Activated naive CD4-positive, alpha-beta T cell treated with anti-CD3 and anti-CD28 coated beads, Interleukin-2, amount 50 U/mL, for 16 hours (primary cell): ENCODE results near the gene ENPP3.
"Not testable (repeated sequence)": the region's sequence is repeated elsewhere in the genome, so short reads cannot be mapped to it uniquely, and the experiment has no call there.

Source experiments
- DNase-seq: peaks from one replicate; pipeline ENCODE4 v3.0.0-alpha.2; 2020

The ENPP3 gene

DNA sequence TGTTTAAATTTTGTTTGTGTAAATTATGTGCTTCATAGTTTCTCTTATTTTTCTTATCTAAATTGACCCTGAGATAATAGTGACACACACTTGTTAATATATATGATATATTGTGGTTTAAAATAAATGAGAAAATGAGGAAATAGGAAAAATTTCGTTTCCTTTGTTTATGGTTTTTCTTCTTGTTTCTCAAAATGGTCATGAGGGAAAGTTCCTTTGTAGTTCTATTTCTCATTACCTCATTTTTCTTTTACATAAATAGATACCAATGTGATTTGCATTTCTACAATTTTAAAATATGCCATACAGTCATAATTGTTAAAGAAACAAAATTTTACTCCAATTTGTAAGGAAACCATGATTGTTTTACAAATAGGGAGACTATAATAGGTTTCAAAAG, 54.9 kb downstream of the ENPP3 start:
- no peak for DNase-seq

DNA sequence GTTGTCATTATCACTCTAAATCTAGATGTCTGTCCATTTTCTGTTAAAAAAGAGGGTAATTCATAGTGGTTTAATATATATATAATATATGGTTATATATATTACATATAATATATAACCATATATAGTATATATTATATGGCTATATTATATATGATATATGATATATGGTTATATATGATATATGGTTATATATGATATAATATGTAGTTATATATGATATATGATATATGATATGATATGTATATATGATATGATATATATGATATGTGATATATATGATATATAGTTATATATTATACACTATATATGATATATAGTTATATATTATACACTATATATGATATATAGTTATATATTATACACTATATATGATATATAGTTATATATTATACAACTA, 55.5 kb downstream of the ENPP3 start:
- no peak for DNase-seq

DNA sequence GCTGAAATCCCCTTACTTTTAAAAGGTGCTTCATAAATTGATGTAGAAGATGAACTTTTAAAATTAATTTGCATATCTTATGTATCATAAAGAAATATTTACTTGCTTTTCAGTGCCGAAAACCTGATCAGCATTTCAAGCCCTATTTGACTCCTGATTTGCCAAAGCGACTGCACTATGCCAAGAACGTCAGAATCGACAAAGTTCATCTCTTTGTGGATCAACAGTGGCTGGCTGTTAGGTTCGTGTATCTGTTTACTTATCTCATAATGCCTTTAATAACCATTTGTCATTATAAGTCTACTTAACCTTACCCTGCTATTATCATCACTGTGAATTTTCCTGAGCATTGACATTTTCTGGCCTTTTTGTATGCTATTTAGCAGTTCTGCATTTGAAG, 56.3 kb downstream of the ENPP3 start:
- no peak for DNase-seq

DNA sequence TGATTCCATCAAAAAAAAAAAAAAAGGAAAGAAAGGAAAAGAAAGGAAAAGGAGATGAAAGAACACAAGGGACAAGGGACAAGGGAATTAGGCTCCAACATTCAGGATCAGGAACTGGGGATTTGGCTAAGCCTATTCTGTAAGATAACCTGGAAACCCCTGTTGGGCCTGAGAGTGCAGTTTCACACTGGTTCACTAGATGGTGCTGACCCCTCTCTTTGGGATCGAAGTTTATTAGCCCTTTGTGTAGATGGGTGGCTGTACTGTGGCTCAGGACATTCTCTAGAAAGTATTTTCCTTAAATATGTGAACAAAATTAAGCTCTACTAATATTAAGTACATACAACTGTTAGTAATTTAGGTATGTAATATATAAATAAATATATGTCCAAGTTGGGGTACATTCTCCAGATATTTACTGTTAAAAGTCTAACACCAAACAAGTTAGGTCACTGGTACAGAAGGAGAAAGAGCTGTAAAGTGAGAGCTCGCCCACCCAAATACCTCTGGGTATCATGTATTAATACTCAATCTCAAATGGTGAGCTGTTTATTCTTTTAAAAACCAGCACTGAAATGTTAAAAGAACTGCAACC, 57.8 kb downstream of the ENPP3 start:
- no peak for DNase-seq

- DNase-seq = no peak
These were observed 59.9 kb downstream of the ENPP3 start for GRCh38 chr6:131696956-131697355.

- not testable (repeated sequence) for DNase-seq
These were observed 63.7 kb downstream of the ENPP3 start for GRCh38 chr6:131700851-131701250.

- DNase-seq = not testable (repeated sequence)
These were observed 66.8 kb downstream of the ENPP3 start for GRCh38 chr6:131703905-131704304.

GRCh38 chr6:131710917-131711316, 73.8 kb downstream of the ENPP3 start, which contains the start of gene CTAGE9:
Gene CTAGE9 (minus strand): TSS chr6:131711017. CDS start chr6:131711017, 0 bp downstream.
- not testable (repeated sequence) for DNase-seq

GRCh38 chr6:131715567-131715966, 78.5 kb downstream of the ENPP3 start:
- DNase-seq = not testable (repeated sequence)

- no peak for DNase-seq
These were observed 80.9 kb downstream of the ENPP3 start for GRCh38 chr6:131717836-131718542.

GRCh38 chr6:131721161-131721560, 84.1 kb downstream of the ENPP3 start:
- no peak for DNase-seq

GRCh38 chr6:131724114-131724513, 87.0 kb downstream of the ENPP3 start:
- DNase-seq = no peak

DNA sequence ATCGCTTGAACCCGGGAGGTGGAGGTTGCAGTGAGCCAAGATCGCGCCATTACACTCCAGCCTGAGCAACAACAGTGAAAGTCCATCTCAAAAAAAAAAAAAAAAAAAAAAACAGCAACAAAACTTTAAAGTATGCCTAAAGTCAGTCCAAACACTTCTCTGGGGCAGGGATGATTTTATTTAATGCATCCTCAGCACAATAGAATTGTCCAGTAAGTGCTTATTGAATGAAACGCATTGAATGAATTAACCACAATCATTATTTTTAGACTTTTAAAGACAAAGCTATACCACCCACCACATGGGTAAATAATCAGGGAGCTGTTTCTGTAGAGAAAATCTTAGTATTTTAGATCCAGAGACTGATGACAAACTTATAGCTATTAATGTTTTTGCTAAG, 90.4 kb downstream of the ENPP3 start:
- no peak for DNase-seq

GRCh38 chr6:131727868-131728267, 90.8 kb downstream of the ENPP3 start:
- DNase-seq = no peak

GRCh38 chr6:131728296-131728939, 91.3 kb downstream of the ENPP3 start:
- no peak for DNase-seq

DNA sequence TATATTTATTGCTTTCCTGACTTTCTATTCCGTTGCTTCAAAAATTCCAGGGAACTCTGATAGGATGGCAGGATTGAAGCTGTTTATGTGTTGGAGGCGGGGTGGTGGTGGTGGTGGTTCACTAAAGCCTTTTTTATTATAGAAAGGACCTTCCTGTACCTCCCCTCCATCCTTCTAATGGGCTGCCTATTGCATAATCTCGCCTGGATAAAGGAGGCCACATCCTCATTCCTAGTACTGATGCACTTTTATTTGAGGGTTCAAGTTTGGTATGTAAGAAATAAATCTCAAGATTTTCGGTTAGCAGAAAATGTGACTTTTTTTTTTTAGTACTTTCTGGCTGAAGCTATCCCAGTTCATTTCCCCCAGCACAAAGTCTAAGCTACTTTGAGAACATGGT, 92.4 kb downstream of the ENPP3 start:
- no peak for DNase-seq

DNA sequence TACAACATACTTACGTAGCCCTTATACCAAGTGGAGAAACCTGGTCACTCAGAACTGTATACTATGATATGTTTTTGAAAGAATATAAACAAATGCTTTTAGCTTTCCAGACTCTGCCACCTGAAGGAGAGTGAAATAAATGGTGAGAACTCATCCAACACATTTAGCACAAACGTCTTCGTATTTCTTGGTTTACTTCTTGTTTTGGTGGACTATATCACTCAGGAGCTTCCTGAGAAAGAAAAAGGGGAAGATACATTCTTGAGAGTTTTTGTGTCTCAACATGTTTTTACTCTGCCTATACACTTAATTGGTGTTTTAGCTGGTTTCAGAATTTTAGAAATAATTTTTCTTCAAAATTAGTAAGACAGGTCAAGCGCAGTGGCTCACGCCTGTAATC, 93.2 kb downstream of the ENPP3 start:
- DNase-seq = no peak

DNA sequence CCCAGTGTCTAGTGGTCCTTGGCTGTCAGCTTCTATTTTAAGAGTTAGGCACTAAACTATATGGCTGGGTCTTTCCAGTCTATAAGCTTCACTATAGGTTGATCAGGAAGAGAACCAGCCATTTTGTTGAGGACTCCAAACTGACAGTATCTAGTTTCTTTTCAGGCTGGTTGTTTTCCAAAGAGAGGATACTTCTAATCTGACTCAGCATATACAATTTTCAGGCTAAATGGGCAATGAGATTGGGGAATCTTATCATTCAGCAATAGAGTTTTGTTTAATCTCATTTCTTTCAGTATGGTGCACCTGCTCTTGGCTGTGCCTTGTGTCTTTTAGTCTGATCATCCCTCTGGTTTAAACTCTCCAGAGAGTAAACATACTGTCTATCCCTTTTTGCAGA, 94.1 kb downstream of the ENPP3 start:
- DNase-seq = no peak

DNA sequence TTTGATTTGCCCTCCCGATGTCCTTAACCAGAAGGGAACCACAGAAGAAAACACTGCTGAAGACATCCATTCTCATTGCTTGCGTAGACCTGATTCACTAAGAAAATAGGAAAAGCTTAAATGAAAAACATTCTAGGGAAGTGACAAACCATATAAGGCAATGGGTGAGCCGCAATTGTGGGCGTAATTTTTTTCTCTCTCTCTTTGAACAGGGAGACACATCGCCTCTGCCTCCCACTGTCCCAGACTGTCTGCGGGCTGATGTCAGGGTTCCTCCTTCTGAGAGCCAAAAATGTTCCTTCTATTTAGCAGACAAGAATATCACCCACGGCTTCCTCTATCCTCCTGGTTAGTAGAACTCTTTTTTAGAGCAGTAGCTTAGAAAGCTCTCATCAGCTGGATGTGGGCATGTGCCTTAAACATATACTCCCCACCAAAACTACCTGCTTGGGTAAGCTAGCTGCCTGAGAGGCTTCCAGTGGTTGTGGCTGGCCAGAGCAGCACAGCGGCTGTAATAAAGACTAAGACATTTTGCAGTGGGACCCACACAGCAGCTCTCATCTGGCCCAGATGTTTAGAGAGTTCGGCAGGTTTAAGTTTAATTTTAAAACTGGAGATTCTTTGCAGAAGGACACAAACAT, 96.4 kb downstream of the ENPP3 start:
- DNase-seq = no peak

GRCh38 chr6:131736003-131736596, 99.0 kb downstream of the ENPP3 start:
- no peak for DNase-seq

DNA sequence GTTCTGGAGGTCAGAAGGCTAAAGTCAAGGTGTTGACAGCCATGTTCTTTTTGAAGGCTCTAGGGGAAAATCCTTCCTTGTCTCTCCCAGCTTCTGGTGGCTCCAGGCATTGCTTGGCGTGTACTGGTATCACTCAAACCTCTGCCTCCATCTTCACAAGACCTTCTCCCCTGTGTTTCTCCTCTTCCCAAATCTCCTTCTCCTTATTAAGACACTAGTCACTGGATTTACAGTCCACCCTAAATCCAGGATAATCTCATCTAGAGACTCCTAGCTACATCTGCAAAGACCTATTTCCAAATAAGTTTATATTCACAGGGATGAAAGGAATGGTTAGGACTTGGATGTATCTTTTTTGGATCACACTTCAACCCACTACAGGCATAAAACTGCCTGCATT, 99.7 kb downstream of the ENPP3 start:
- DNase-seq = no peak

DNA sequence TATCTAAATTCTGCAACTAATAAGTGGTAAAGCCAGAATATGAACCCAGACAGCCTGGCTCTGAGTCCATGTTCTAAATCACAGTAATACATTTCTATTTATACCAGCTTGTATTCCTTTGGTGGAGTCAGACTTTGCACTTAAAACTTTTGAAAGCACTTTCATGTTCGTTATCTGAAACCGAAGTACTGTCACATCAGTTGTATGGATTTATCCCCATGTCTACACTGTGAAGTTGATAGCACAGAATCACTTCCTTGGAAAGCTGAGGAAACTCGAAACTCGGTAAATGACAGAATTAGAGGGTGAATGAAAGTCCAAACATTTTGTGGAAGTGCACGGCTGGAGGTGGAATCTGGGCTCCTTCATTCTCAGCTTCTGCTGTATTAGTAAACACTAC, 102.0 kb downstream of the ENPP3 start:
- no peak for DNase-seq

- no peak for DNase-seq
These were observed 103.1 kb downstream of the ENPP3 start for GRCh38 chr6:131740161-131740560.
